Measurements from ENCODE around the gene MOSPD3. TPM values are rescaled to one million over a fixed set of nuclear protein-coding genes. Genes with fewer than 3 reads are reported as not detected.

Gene MOSPD3
- total RNA-seq, 1 donor from 2014 or later: 8.1 TPM

- DNase-seq (ENCODE audit: low read depth): no peak
These were observed 9.2 kb downstream of the MOSPD3 start for GRCh38 chr7:100621554-100621953.

- DNase-seq (ENCODE audit: low read depth): no peak
These were observed 11.8 kb downstream of the MOSPD3 start for GRCh38 chr7:100623951-100624824.

GRCh38 chr7:100626055-100626454 lies 13.7 kb downstream of the MOSPD3 start:
- no peak for DNase-seq (ENCODE audit: low read depth)

GRCh38 chr7:100626530-100627237 lies 14.3 kb downstream of the MOSPD3 start:
- DNase-seq (ENCODE audit: low read depth): no peak

GRCh38 chr7:100627238-100627549 lies 14.9 kb downstream of the MOSPD3 start:
- DNase-seq (ENCODE audit: low read depth): no peak

GRCh38 chr7:100629117-100629716 lies 16.9 kb downstream of the MOSPD3 start:
- peak; percentile 18 for DNase-seq (ENCODE audit: low read depth)

- DNase-seq (ENCODE audit: low read depth): no peak
These were observed 17.7 kb downstream of the MOSPD3 start for GRCh38 chr7:100630066-100630465.

- DNase-seq (ENCODE audit: low read depth): no peak
These were observed 20.8 kb downstream of the MOSPD3 start for GRCh38 chr7:100632951-100633717.

- DNase-seq (ENCODE audit: low read depth): no peak
These were observed 27.7 kb downstream of the MOSPD3 start for GRCh38 chr7:100639995-100640516.

- no peak for DNase-seq (ENCODE audit: low read depth)
These were observed 28.4 kb downstream of the MOSPD3 start for GRCh38 chr7:100640517-100641440.

- no peak for DNase-seq (ENCODE audit: low read depth)
These were observed 29.1 kb downstream of the MOSPD3 start, which contains the start of gene TFR2 for GRCh38 chr7:100641463-100641859. Gene TFR2, minus strand, starts transcription at chr7:100641552. Its CDS starts 43 bp downstream, at chr7:100641509.

- no peak for DNase-seq (ENCODE audit: low read depth)
These were observed 29.7 kb downstream of the MOSPD3 start for GRCh38 chr7:100641860-100642533.

- DNase-seq (ENCODE audit: low read depth): no peak
These were observed 30.2 kb downstream of the MOSPD3 start for GRCh38 chr7:100642534-100642907.

- DNase-seq (ENCODE audit: low read depth): no peak
These were observed 37.7 kb downstream of the MOSPD3 start for GRCh38 chr7:100649826-100650565.

- DNase-seq (ENCODE audit: low read depth): no peak
These were observed 42.8 kb downstream of the MOSPD3 start for GRCh38 chr7:100654908-100655831.

- peak; percentile 61 for DNase-seq (ENCODE audit: low read depth)
These were observed 43.8 kb downstream of the MOSPD3 start, which contains the start of gene ACTL6B for GRCh38 chr7:100655908-100656674. Gene ACTL6B, minus strand, starts transcription at chr7:100656448. Its CDS starts 94 bp downstream, at chr7:100656354.

Data from myocyte (in vitro differentiated cells).